IPS-NIHi7 (cell line): Measurements from ENCODE around the gene CAB39L.
"Not testable (repeated sequence)": the region's sequence is repeated elsewhere in the genome, so short reads cannot be mapped to it uniquely, and the experiment has no call there.

Experiments used
- DNase-seq: peaks from one replicate; pipeline ENCODE4 v3.0.0; 2012; ENCODE audit warnings: mixed read lengths; ENCODE audit errors: extremely low spot score

The CAB39L gene

GRCh38 chr13:49346460-49346859 lies 97.4 kb downstream of the CAB39L start:
- no peak for DNase-seq

GRCh38 chr13:49343731-49344130 lies 100.1 kb downstream of the CAB39L start:
- no peak for DNase-seq

GRCh38 chr13:49343255-49343654 lies 100.6 kb downstream of the CAB39L start:
- DNase-seq: no peak

GRCh38 chr13:49342454-49342853 lies 101.4 kb downstream of the CAB39L start:
- no peak for DNase-seq

- DNase-seq: no peak
Observed at GRCh38 chr13:49341941-49342340, 101.9 kb downstream of the CAB39L start.

- DNase-seq: no peak
Observed at GRCh38 chr13:49341517-49341916, 102.3 kb downstream of the CAB39L start.

- DNase-seq: no peak
Observed at GRCh38 chr13:49340161-49340560, 103.7 kb downstream of the CAB39L start.

GRCh38 chr13:49336655-49337054 lies 107.2 kb downstream of the CAB39L start:
- no peak for DNase-seq

GRCh38 chr13:49330546-49330864 lies 113.4 kb downstream of the CAB39L start:
- DNase-seq: no peak

- DNase-seq: no peak
Observed at GRCh38 chr13:49329831-49330545, 113.9 kb downstream of the CAB39L start.

GRCh38 chr13:49327145-49327544 lies 116.7 kb downstream of the CAB39L start:
- not testable (repeated sequence) for DNase-seq

- DNase-seq: no peak
Observed at GRCh38 chr13:49326222-49326917, 117.5 kb downstream of the CAB39L start.

GRCh38 chr13:49323344-49323743 lies 120.5 kb downstream of the CAB39L start:
- no peak for DNase-seq

GRCh38 chr13:49322702-49323101 lies 121.2 kb downstream of the CAB39L start:
- DNase-seq: no peak

- DNase-seq: no peak
Observed at GRCh38 chr13:49320975-49321374, 122.9 kb downstream of the CAB39L start.

GRCh38 chr13:49319951-49320350 lies 123.9 kb downstream of the CAB39L start:
- DNase-seq: no peak

GRCh38 chr13:49319551-49319950 lies 124.3 kb downstream of the CAB39L start:
- no peak for DNase-seq

- DNase-seq: no peak
Observed at GRCh38 chr13:49315756-49316482, 127.9 kb downstream of the CAB39L start.

- DNase-seq: no peak
Observed at GRCh38 chr13:49315036-49315565, 128.8 kb downstream of the CAB39L start.

GRCh38 chr13:49314344-49314882 lies 129.5 kb downstream of the CAB39L start:
- no peak for DNase-seq

- no peak for DNase-seq
Observed at GRCh38 chr13:49311816-49312215, 132.0 kb downstream of the CAB39L start.

GRCh38 chr13:49310251-49310650 lies 133.6 kb downstream of the CAB39L start:
- DNase-seq: no peak
